ENCODE results near the gene CD9. TPM values are rescaled to one million over a fixed set of nuclear protein-coding genes. Genes with fewer than 3 reads are reported as not detected.
A peak's percentile ranks its signal among the peaks of the same experiment; 100 is the strongest.

CD9 gene
- polyA plus RNA-seq, 3 donors, result 7.6 to 323 (median 7.7) TPM

GRCh38 chr12:6278439-6279255, 78.4 kb downstream of the CD9 start:
- Histone ChIP-seq H3K4me3 (replicated peaks in 1 of 3; ENCODE audit: low read depth in 2 of 3, low read length in 3 of 3) (peak overlapping the region; percentile 35 to 72 (median 44)), H3K9me3 (replicated peaks in 1 of 2; ENCODE audit: control insufficient read depth in 1 of 2, insufficient read depth in 1 of 2, low read length in 2 of 2) (no peaks in the 10 kb centered on the region), H3K36me3 (replicated peaks in 1 of 2; ENCODE audit: control insufficient read depth in 1 of 2, insufficient read depth in 2 of 2, low read length in 2 of 2) (no peaks in the 10 kb centered on the region), H3K4me2 (replicated peaks; ENCODE audit: extremely low read depth, low read length, poor library complexity, severe bottlenecking) (peak overlapping the region; percentile 79), H3K9ac (ENCODE audit: insufficient read depth, low read length, poor library complexity, severe bottlenecking) (peak overlapping the region; percentile 88), H3K4me1 (ENCODE audit: control insufficient read depth in 1 of 2, insufficient read depth in 2 of 2, low read length in 2 of 2) (peaks cover 7 to 14% of the 10 kb centered on the region in 2 donors), H2AFZ (ENCODE audit: insufficient read depth, low read depth, low read length, poor library complexity, severe bottlenecking) (peak overlapping the region; percentile 80), H3K79me2 (ENCODE audit: insufficient read depth, low read length) (no peaks in the 10 kb centered on the region), H4K20me1 (ENCODE audit: insufficient read depth, low read length) (no peaks in the 10 kb centered on the region), H3K27me3 (ENCODE audit: control insufficient read depth in 2 of 2, insufficient read depth in 2 of 2, low read length in 2 of 2) (peaks cover 0 to 38% of the 10 kb centered on the region in 2 donors), H3K27ac (ENCODE audit: low read depth in 1 of 2, low read length in 2 of 2) (peak overlapping the region in 1 of 2 donors; percentile 86)
- Mint-ChIP-seq H3K36me3 (peaks cover 0 to 2% of the 10 kb centered on the region in 2 donors), H3K27me3 (ENCODE audit: low read depth in 3 of 3) (peaks cover 34 to 49% (median 46%) of the 10 kb centered on the region in 3 donors), H3K4me3 (peak overlapping the region; percentile 77 to 88), H3K4me1 (peaks cover 9% of the 10 kb centered on the region), H3K9me3 (no peaks in the 10 kb centered on the region), H3K27ac (peak overlapping the region; percentile 54 to 94 (median 90))
- TF ChIP-seq CTCF (IDR thresholded peaks at IDR 0.05), result peak; percentile 94
- 8% methylated on average over 79 of the region's 88 CpGs for WGBS (ENCODE audit: insufficient coverage)
- intact Hi-C loops (cut with micrococcal nuclease), result loop anchor here in 1 of 2 donors (2.0 to 5.0 kb wide), 2 partner anchors 46 to 84 kb away; no protein-coding TSS in a partner anchor
- DNase-seq, result peak; percentile 84 to 93 (median 92)

- peak overlapping the region in 4 of 7 donors; percentile 32 to 61 (median 50) for H3K27ac Mint-ChIP-seq
Measured at GRCh38 chr12:6279256-6279628, 79.0 kb downstream of the CD9 start.

More at GRCh38 chr12:6279256-6279628, 79.0 kb downstream of the CD9 start:
- Histone ChIP-seq H3K27ac (ENCODE audit: low read depth in 1 of 2, low read length in 2 of 2) (no peak overlapping the region), H3K4me3 (replicated peaks in 1 of 3; ENCODE audit: low read depth in 2 of 3, low read length in 3 of 3) (no peak overlapping the region), H3K36me3 (replicated peaks in 1 of 2; ENCODE audit: control insufficient read depth in 1 of 2, insufficient read depth in 2 of 2, low read length in 2 of 2) (no peaks in the 10 kb centered on the region), H3K79me2 (ENCODE audit: insufficient read depth, low read length) (no peaks in the 10 kb centered on the region), H3K4me2 (replicated peaks; ENCODE audit: extremely low read depth, low read length, poor library complexity, severe bottlenecking) (peak overlapping the region; percentile 79), H3K9me3 (replicated peaks in 1 of 2; ENCODE audit: control insufficient read depth in 1 of 2, insufficient read depth in 1 of 2, low read length in 2 of 2) (no peaks in the 10 kb centered on the region), H3K9ac (ENCODE audit: insufficient read depth, low read length, poor library complexity, severe bottlenecking) (no peak overlapping the region), H4K20me1 (ENCODE audit: insufficient read depth, low read length) (no peaks in the 10 kb centered on the region), H2AFZ (ENCODE audit: insufficient read depth, low read depth, low read length, poor library complexity, severe bottlenecking) (no peak overlapping the region), H3K27me3 (ENCODE audit: control insufficient read depth in 2 of 2, insufficient read depth in 2 of 2, low read length in 2 of 2) (peaks cover 0 to 38% of the 10 kb centered on the region in 2 donors), H3K4me1 (ENCODE audit: control insufficient read depth in 1 of 2, insufficient read depth in 2 of 2, low read length in 2 of 2) (peaks cover 7 to 14% of the 10 kb centered on the region in 2 donors)
- DNase-seq, result no peak
- Mint-ChIP-seq H3K27me3 (ENCODE audit: low read depth in 3 of 3) (peaks cover 37 to 47% (median 45%) of the 10 kb centered on the region in 3 donors), H3K9me3 (no peaks in the 10 kb centered on the region), H3K36me3 (peaks cover 0 to 2% of the 10 kb centered on the region in 2 donors), H3K4me3 (peak overlapping the region; percentile 37 to 68), H3K4me1 (peaks cover 9% of the 10 kb centered on the region)
- WGBS (ENCODE audit: insufficient coverage), result 92% methylated on average over 9 of the region's 12 CpGs
- TF ChIP-seq CTCF (IDR thresholded peaks at IDR 0.05), result no peak
- intact Hi-C loops (cut with micrococcal nuclease), result loop anchor here in 1 of 2 donors (2.0 to 5.0 kb wide), 2 partner anchors 47 to 84 kb away; no protein-coding TSS in a partner anchor

All from CD14-positive monocyte (primary cell).